IPS-18c (cell line): ENCODE data around the gene TSPAN32.
A peak's percentile ranks its signal among the peaks of the same experiment; 100 is the strongest.

ENCODE experiments used
- H3K4me3 ChIP-seq: 2 replicates; pipeline ENCODE4 v1.7.0; 2013; ENCODE audit warnings: low read depth, mild to moderate bottlenecking, low read length, moderate library complexity; ENCODE audit not compliant: insufficient read depth
- H3K9me3 ChIP-seq: one replicate; pipeline ENCODE4 v1.6.1; 2013; ENCODE audit warnings: mild to moderate bottlenecking, low read length, moderate library complexity; ENCODE audit not compliant: control insufficient read depth, insufficient read depth

Gene TSPAN32

DNA sequence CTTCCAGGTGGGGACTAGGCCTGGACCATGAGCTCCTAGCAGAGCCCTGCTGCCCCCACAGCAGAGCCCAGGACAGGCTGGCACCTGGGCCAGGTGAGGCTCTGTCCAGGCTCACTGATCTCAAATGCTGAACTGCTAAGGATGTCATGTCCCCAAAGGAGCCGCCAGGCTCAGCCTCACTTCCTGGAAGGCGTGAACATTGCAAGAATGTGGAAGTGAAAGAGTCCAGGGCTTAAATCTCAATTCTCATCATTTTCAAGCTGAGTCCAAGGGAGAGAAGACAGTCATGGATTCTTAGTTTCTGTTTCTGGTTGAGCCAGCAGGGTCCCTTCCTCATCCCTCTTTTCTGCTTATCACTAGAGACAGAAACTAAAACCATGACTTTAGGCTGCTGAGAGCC, 36.4 kb upstream of the TSPAN32 start:
- H3K4me3 ChIP-seq = no peak overlapping the region

GRCh38 chr11:2265854-2266585, 35.8 kb upstream of the TSPAN32 start:
- Histone ChIP-seq H3K4me3 (no peak overlapping the region), H3K9me3 (no peaks in the 10 kb centered on the region)

More for the DNA sequence above, 36.4 kb upstream of the TSPAN32 start:
- H3K9me3 ChIP-seq = no peaks in the 10 kb centered on the region

DNA sequence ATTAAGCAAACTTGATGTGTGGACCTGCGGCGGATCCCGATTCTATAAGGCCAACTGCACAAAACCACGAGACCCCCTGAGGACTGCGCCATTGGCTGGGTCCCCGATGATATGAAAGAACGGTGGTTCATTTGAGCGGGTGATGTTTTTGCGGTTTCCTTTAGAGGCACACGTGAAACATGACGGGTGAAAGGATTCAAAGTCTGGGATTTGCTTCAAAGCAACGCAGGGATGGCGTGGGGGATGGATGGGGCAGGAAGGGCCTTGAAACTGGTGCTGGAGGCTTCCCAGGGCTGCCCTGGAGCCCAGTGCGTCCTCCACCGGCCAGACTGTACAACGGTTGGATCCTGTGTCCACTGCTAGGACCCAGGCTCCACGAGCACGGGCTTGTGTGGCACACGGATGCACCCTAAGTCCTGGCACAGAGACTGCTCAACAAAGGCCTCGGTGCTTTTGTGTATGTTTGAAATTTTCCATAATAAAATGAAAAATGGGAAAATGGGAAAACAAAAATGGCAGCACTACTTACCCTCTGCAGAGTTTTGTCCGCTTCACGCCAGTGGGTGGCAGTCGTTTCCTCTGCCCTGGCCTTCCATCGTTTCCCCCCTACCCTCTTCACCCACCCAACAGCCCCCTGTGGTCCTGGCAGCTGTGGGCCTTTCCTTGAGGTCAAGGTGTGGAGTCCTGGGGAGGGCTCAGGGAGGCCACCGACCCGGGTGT, 35.1 kb upstream of the TSPAN32 start:
- Histone ChIP-seq H3K4me3 (no peak overlapping the region), H3K9me3 (no peaks in the 10 kb centered on the region)

DNA sequence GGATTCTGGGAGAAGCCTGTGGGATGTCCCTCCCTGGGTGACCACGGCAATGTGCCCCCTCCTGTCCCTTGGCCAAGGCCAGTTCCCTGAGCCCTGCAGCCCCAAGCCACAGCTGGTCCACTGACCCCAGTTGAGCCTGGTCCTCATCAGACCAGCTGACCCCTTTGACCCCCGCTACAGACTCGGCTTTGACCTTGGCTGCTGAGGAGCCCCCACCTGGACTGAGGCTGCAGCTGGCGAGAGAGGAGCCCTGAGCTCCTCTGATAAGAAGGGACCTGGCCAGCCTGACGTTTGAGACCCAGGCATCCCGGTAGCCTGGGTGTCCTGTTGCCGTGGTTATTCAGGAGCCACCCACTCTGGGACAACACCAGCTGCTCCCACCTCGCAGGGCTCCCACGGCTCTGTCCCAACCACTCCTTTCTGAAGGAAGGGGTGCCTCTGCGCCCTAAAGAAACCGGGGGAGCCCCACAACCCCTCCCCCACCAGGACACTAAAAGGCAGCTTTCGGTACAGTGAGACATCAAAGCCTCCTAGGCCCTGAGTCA, 34.4 kb upstream of the TSPAN32 start:
- no peak overlapping the region for H3K4me3 ChIP-seq

GRCh38 chr11:2267851-2268728, 33.7 kb upstream of the TSPAN32 start:
- peak overlapping the region; percentile 31; the same call in 1 of the 2 replicates for H3K4me3 ChIP-seq
- H3K9me3 ChIP-seq = no peaks in the 10 kb centered on the region

More for the DNA sequence above, 34.4 kb upstream of the TSPAN32 start:
- H3K9me3 ChIP-seq = no peaks in the 10 kb centered on the region

DNA sequence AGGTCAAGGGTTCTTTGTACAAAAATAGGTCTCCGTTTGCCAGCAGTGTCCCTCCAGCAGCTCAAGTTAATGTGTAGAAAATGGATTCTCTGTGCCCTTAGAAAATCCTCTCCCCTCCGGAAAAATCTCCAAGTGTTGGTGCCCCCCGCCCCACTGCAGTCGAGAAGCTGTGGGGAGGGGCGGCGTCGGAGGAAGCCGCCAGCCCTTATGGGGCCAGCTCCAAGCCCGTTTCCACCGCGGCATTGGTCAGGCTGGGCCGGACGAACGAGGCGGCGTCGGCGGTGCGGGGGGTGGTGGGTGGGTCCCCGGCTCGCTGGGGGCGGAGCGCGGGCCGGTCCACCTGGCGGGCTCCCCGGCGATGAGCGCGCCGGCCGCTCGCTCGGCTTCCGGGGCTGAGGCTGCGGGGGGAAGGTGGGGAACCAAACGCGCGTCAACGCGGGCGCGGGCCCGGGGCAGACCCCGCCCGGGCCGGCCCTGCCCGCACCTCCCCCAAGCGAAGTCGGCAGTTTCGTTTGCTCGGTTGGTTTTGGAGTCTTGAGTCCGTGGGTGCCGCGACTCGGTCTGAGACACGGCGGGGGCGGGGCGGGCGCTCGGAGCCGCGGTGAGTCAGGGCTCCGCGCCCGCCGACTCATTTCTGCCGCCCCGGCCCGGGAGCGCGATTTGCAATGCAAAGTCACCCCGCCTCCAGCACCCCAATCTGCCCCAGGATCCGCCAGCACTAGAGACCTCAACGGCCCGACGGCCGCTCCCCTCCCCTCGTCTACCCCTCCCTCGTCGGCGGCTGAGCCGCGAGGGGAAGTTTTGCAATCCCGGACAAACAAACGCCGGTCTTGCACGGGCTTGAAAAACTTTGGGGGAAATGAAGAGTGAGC, 32.8 kb upstream of the TSPAN32 start:
- Histone ChIP-seq H3K4me3 (peak overlapping the region; percentile 49), H3K9me3 (no peaks in the 10 kb centered on the region)

GRCh38 chr11:2269601-2270321, 32.1 kb upstream of the TSPAN32 start:
- no peaks in the 10 kb centered on the region for H3K9me3 ChIP-seq
- peak overlapping the region; percentile 49 for H3K4me3 ChIP-seq

DNA sequence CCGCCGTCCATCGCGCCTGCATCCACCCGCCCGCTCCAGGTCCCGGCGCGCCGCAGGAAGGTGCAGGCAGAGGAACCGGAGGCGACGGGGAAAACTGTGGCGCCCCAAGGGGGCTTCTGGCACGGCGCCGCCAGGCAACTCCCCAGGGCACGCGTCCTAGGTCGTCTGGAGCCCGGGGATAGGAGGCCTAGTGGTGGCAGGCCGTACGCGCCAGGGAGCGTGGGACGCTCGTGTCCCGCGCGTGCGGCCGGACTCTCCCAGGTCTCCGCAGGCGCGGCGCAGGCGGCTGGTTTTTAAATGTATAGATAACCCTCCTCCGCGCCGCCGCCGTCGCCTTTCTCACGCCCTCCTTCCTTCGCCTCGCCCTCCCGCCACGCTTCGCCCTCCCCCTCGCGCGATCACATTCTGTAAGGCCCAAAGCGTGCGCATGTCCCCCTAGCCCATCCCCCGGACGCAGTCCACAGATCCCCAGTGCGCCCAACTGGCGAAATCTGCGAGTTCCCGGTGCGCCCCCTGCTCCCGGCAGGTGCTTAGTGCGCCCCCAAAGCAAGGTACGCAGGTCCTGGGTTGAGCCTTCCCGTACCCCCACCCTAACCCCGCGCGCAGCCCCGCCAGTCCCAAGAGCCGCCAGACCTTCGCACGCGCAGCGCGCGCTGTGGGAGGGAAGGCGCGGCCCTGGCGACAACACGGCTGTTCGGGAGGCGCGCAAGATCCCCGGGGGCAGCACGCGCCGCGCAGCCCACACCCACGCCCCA, 31.3 kb upstream of the TSPAN32 start, which contains the start of gene ASCL2:
ASCL2 (minus strand) TSS at position 267 of the 755 bp plus-strand sequence; CDS start at position 11, 256 bp downstream.
- Histone ChIP-seq H3K9me3 (no peaks in the 10 kb centered on the region), H3K4me3 (peak within 1 kb of the TSS; percentile 49)

GRCh38 chr11:2271077-2271326, 30.8 kb upstream of the TSPAN32 start:
- 0 out of 2 replicates have a peak overlapping the region, but pooled peaks have one; percentile 28 for H3K4me3 ChIP-seq
- no peaks in the 10 kb centered on the region for H3K9me3 ChIP-seq

DNA sequence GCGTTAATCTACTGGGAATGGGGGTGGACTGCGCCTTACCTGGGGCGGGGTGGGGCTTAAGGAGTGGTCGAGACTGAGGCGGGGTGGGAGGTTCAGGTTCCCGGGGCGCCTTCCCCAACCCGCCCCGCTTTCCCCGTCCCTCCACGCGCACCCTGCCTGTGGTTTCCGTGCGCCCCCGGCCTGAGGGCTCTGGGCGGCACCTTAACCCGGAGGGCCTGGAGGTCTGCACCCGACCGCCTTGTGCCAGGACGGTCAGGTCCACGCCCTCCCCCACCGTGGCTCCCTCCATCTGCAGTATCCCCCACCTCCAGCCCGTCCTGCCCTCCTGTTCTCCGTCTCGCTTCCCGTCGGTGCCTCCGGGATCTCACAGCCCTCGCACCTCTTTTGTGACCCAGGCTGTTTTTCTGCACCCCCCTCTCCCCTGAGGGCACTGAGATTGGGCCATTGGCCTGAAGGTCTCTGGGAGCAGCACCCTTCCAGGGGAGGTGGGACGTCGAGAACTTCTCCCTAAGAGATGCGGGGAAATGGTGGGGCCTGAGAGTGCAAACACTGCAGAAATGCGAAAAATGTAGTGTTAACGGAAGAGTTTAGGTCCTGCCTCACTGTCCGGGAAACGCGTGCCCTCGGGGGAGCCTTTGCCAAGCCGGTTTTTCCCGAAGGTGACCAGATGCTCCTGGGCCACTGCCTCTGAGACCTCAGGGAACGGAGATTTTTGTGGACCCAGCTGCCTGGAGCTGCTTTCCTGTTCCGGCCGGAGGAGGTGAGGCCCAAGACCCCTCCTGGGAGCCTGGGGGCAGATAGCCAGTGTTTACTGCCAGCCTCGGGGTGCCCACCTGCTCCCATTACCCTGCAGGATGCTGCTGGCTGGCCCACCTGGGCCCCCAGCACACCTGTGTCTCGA, 30.2 kb upstream of the TSPAN32 start:
- H3K4me3 ChIP-seq = no peak overlapping the region
- no peaks in the 10 kb centered on the region for H3K9me3 ChIP-seq

DNA sequence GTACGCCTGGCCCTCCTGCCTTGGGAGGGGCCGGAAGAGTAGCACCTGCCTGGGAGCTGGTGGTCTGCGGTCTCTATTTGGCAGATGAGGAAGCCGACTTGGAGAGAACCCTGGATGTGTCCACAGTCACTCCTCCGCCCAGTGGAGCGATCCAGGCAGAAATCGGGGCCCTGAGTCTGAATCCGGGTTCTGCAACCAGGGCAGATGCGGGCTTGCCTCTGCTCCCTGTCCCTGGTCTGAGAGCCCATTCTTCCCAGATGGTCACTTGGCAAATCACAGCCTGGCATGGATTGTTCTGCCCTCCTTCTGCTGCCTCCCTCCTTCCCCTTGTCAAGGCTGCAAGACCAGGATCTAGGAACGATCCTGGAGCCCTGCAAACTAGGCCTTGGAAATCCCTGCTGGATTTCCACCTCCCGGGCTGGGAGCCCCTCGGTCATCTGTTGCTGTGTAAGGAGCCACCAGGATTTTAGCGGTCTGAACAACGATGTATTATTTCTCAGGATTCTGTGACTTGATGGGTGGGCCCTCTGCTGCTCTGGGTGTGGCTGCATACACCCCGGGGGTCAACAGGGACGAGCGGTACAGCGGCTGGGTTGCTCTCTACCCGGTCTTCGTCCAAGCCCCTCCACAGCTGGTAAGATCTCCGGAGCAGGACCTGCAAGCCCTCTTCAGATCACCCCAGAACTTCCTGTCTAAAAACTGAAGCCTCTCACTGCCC, 29.4 kb upstream of the TSPAN32 start:
- H3K4me3 ChIP-seq = no peak overlapping the region
- no peaks in the 10 kb centered on the region for H3K9me3 ChIP-seq

GRCh38 chr11:2272946-2273280, 28.9 kb upstream of the TSPAN32 start:
- Histone ChIP-seq H3K9me3 (no peaks in the 10 kb centered on the region), H3K4me3 (no peak overlapping the region)

DNA sequence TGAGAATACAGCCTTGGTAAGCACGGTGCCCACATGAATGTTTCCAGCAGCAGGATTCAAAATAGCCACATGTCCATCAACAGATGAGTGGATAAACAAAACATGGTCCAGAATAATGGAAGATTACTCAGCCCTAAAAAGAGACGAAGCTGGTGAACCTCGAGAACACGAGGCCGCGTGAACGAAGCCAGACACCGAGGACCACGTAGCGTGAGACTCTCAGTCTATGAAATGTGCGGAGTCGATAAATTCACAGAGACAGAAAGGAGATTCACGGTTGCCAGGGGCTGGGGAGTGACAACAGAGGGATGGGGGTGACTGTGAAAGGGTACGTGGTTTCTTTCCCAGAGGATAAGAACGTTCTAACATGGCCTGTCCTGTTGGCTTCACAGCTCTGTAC, 28.5 kb upstream of the TSPAN32 start:
- Histone ChIP-seq H3K9me3 (no peaks in the 10 kb centered on the region), H3K4me3 (no peak overlapping the region)

DNA sequence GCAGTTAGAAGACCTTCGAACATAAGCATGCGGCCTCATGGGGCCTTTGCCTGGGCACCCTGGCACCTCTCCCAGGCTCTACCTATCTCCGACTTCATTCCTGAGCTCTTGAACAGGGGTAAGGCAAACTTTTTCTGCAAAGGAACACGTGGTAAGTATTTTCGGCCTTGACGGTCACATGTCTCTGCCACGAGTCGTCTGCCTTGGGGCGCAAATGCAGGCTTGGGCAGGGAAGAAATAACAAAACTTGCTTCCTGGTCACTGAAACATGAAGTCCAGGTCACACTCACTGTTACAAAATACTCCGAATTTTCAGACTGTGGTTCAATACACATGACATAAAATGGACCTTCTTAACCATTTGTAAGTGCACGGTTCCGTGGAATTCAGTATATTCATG, 28.0 kb upstream of the TSPAN32 start:
- H3K4me3 ChIP-seq = no peak overlapping the region
- H3K9me3 ChIP-seq = no peaks in the 10 kb centered on the region
